Thymus (tissue), 11 donors: ENCODE data around the gene ANKIB1. TPM values are rescaled to one million over a fixed set of nuclear protein-coding genes. Genes with fewer than 3 reads are reported as not detected.
"Not testable (repeated sequence)": the region's sequence is repeated elsewhere in the genome, so short reads cannot be mapped to it uniquely, and the experiment has no call there.

Source experiments
- DNase-seq, 9 donors: peaks; one replicate each; pipeline ENCODE4 v3.0.0-alpha.2; 2013; ENCODE audit warnings: low spot score in 9 of 9, low read depth in 6 of 9, missing footprints in 1 of 9
- H3K27ac ChIP-seq, 2 donors: one replicate each; pipeline ENCODE4 v1.5.1; 2013; ENCODE audit warnings: control low read depth in 1 of 2, low read depth in 1 of 2, low read length in 1 of 2, mild to moderate bottlenecking in 1 of 2, moderate library complexity in 1 of 2
- H3K27me3 ChIP-seq, 2 donors: one replicate each; pipeline ENCODE4 v1.5.1; 2013; ENCODE audit warnings: low read length in 1 of 2; ENCODE audit not compliant: control insufficient read depth in 2 of 2, insufficient read depth in 1 of 2
- H3K36me3 ChIP-seq, 2 donors: one replicate each; pipeline ENCODE4 v1.5.1; 2013; ENCODE audit warnings: low read length in 1 of 2, mild to moderate bottlenecking in 1 of 2, moderate library complexity in 1 of 2; ENCODE audit not compliant: control insufficient read depth in 2 of 2, insufficient read depth in 2 of 2
- H3K4me1 ChIP-seq, 2 donors: one replicate each; pipeline ENCODE4 v1.5.1; 2013; ENCODE audit warnings: low read length in 2 of 2; ENCODE audit not compliant: control insufficient read depth in 2 of 2, insufficient read depth in 2 of 2
- H3K4me3 ChIP-seq, 2 donors: one replicate each; pipeline ENCODE4 v1.5.1; 2013; ENCODE audit warnings: low read length in 2 of 2, control low read depth in 1 of 2, mild to moderate bottlenecking in 1 of 2
- H3K9me3 ChIP-seq, 2 donors: one replicate each; pipeline ENCODE4 v1.5.1; 2013; ENCODE audit warnings: low read length in 1 of 2, mild to moderate bottlenecking in 1 of 2; ENCODE audit not compliant: control insufficient read depth in 2 of 2, insufficient read depth in 1 of 2
- WGBS: extraction: QIAGEN DNeasy Blood & Tissue Kit; methylation state at CpG from one replicate; pipeline ENCODE4 v1.1.7; 2013; 5-methylcytosine and 5-hydroxymethylcytosine counted together
- polyA plus RNA-seq: library from polyadenylated mRNA; stranded (reverse); fragments of 200-250 nt; gene quantifications from one replicate; pipeline ENCODE4 v1.2.3, GENCODE V29; 2013
- total RNA-seq: library from RNA; stranded (reverse); fragments of 120-200 nt; gene quantifications from one replicate; pipeline ENCODE4 v1.2.4, GENCODE V29; 2013
- donor health status: healthy.

Gene ANKIB1
- total and polyA plus RNA-seq, 2 donors, result 27.0 to 36.5 TPM

DNA sequence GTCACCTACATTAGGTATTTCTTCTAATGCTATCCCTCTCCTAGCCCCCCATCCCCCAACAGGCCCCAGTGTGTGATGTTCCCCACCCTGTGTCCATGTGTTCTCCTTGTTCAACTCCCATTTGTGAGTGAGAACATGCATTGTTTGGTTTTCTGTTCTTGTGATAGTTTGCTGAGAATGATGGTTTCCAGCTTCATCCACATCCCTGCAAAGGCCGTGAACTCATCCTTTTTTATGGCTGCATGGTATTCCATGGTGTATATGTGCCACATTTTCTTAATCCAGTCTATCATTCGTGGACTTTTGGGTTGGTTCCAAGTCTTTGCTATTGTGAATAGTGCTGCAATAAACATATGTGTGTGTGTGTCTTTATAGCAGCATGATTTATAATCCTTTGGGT, 113.4 kb downstream of the ANKIB1 start:
- not testable (repeated sequence) for DNase-seq, H3K27me3 ChIP-seq, H3K4me3 ChIP-seq, H3K9me3 ChIP-seq, H3K4me1 ChIP-seq, H3K27ac ChIP-seq
- peaks cover 4 to 22% of the 10 kb centered on the region in 2 donors for H3K36me3 ChIP-seq
- 97% methylated on average over 2 of the region's 2 CpGs for WGBS

DNA sequence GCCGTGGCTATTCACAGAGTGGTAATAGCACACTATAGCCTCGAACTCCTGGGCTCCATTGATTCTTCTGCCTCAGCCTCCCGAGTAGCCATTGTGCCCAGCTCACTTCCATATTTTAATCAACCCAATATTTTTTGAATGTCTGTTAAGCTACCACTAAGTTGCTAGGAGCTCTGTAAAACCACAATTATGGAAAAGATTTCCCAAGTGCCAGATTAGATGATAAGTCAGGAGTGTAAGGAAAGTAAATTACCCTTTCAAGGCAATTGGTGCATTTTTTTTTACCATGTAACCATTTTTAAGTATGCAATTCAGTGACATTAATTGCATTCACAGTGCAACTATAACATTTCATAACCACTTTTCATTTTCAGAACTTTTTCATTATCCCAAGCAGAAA, 114.0 kb downstream of the ANKIB1 start:
- Histone ChIP-seq H3K27me3 (no peaks in the 10 kb centered on the region), H3K36me3 (peaks cover 4 to 21% of the 10 kb centered on the region in 2 donors), H3K4me3 (no peak overlapping the region), H3K27ac (no peak overlapping the region), H3K9me3 (no peaks in the 10 kb centered on the region), H3K4me1 (no peaks in the 10 kb centered on the region)
- no peak for DNase-seq
- 97% methylated on average over 3 of the region's 3 CpGs for WGBS

DNA sequence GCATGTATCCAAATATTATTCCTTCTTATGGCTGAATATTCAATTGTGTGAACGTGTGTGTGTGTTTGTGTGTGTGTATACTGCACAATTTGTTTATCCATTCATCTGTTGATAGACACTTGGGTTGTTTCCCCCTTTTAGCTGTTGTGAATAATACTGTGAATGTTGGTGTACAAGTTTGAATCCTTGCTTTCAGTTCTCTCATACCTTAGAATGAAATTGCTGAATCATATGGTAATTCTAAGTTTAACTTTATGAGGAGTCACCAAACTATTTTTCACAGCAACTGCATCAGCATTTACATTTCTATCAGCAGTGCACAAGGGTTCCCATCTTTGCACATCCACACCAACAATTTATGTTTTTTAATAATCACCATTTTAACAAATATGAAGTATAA, 114.6 kb downstream of the ANKIB1 start:
- no peaks in the 10 kb centered on the region for H3K9me3 ChIP-seq
- no peaks in the 10 kb centered on the region for H3K27me3 ChIP-seq
- no peaks in the 10 kb centered on the region for H3K4me1 ChIP-seq
- no peak overlapping the region for H3K27ac ChIP-seq
- no peak overlapping the region for H3K4me3 ChIP-seq
- 97% methylated on average over 1 of the region's 1 CpG for WGBS
- DNase-seq, result no peak
- H3K36me3 ChIP-seq, result peaks cover 4 to 19% of the 10 kb centered on the region in 2 donors

DNA sequence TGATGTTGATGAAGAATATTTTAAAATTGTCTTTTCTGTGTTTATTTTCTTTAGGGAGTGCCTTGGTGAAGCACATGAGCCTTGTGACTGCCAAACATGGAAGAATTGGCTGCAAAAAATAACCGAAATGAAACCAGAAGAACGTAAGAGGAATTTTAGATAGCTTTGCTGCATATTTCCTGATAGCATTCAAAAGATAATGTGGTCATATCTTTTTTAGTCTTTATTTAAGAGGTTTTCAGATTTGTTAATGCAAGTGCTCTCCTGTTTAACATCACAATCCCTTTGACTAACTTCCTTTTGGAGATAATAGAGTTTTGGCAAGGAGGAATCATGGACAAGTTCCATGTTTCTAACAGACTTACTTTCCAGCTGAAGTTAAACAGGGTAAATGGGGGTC, 116.4 kb downstream of the ANKIB1 start:
- H3K4me1 ChIP-seq, result no peaks in the 10 kb centered on the region
- no peak overlapping the region for H3K4me3 ChIP-seq
- H3K27me3 ChIP-seq, result no peaks in the 10 kb centered on the region
- no peak for DNase-seq
- peaks cover 4 to 19% of the 10 kb centered on the region in 2 donors for H3K36me3 ChIP-seq
- no peaks in the 10 kb centered on the region for H3K9me3 ChIP-seq
- no peak overlapping the region for H3K27ac ChIP-seq
- WGBS, result 98% methylated on average over 2 of the region's 2 CpGs

DNA sequence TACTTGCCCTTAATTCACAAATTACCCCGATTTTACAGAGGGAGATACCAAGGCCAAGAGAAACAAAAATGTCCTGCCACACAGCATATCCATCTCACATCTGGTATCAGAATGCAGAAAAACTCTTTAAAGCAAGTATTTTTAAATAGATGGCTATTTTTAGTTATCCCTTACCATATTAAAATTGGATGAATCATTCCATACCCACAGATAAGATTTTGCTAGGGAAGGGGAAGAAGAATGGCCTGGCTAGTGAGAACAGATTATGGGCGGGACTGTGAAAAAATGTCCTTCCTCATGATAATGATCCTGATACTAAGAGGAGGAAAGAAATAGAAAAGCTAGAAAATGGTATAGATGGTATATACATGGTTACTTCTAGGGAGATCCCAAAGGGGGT, 121.0 kb downstream of the ANKIB1 start:
- DNase-seq, result no peak
- no peak overlapping the region for H3K4me3 ChIP-seq
- no peaks in the 10 kb centered on the region for H3K4me1 ChIP-seq
- H3K9me3 ChIP-seq, result no peaks in the 10 kb centered on the region
- H3K27me3 ChIP-seq, result no peaks in the 10 kb centered on the region
- H3K27ac ChIP-seq, result no peak overlapping the region
- 97% methylated on average over 2 of the region's 2 CpGs for WGBS
- peaks cover 11 to 18% of the 10 kb centered on the region in 2 donors for H3K36me3 ChIP-seq

DNA sequence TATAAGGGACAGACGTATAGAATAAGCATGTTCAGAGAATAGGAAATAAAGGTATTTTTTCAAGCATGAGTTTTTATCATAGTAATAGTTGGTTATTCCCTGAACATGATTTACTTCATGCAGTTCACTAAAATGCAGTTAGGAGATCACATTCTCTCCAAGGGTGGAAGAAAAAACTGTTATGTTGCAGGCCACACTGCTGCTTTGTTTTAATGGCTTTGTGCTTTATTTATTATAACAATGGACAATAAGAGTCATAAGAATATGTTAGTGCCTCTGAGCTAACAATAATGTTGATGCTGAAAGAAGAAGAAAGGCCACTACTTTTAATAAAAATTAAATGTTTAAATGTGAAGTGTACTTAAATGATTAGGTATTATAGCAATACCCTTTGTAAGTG, 123.0 kb downstream of the ANKIB1 start:
- 98% methylated on average over 1 of the region's 1 CpG for WGBS
- DNase-seq, result no peak
- Histone ChIP-seq H3K9me3 (no peaks in the 10 kb centered on the region), H3K27me3 (no peaks in the 10 kb centered on the region), H3K4me3 (no peak overlapping the region), H3K27ac (no peak overlapping the region), H3K36me3 (peaks cover 6 to 8% of the 10 kb centered on the region in 2 donors), H3K4me1 (no peaks in the 10 kb centered on the region)

DNA sequence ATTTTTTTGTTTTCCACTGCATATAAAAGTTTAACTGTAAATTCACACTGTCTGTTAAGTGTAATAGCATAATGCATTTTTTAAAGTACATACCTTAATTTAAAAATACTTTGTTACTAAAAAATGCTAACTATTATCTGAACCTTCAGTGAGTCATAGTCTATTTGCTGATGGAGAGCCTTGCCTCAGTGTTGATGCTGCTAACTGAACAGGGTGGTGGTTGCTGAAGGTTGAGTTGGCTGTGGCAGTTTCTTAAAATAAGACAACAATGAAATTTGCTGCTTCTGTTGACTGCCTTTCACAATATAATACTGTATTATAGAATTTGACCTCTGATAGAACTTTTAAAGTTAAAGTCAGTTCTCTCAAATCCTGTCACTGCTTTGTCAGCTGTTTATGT, 129.2 kb downstream of the ANKIB1 start:
- Histone ChIP-seq H3K36me3 (peaks cover 6 to 8% of the 10 kb centered on the region in 2 donors), H3K27me3 (no peaks in the 10 kb centered on the region), H3K4me1 (no peaks in the 10 kb centered on the region), H3K9me3 (peaks cover 0 to 4% of the 10 kb centered on the region in 2 donors), H3K4me3 (no peak overlapping the region), H3K27ac (no peak overlapping the region)
- DNase-seq, result no peak

DNA sequence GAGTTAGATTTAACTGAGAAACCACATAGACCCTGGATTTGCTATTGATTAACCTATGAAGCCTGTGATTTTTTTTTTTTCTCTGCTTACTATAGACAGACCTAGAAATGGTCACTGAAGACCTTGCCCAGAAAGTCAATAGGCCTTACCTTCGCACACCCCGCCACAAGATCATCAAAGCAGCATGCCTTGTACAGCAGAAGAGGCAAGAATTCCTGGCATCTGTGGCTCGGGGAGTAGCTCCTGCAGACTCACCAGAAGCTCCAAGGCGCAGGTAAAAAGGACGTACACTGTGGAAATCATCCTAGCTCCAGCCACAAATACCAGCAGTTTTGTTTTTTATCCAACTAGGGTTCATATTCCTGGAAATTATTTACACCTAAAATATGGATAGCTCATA, 145.3 kb downstream of the ANKIB1 start:
- no peak overlapping the region for H3K4me3 ChIP-seq
- H3K27ac ChIP-seq, result no peak overlapping the region
- DNase-seq, result no peak
- H3K4me1 ChIP-seq, result no peaks in the 10 kb centered on the region
- no peaks in the 10 kb centered on the region for H3K27me3 ChIP-seq
- H3K9me3 ChIP-seq, result no peaks in the 10 kb centered on the region
- WGBS, result 99% methylated on average over 5 of the region's 5 CpGs
- peaks cover 0 to 4% of the 10 kb centered on the region in 2 donors for H3K36me3 ChIP-seq

DNA sequence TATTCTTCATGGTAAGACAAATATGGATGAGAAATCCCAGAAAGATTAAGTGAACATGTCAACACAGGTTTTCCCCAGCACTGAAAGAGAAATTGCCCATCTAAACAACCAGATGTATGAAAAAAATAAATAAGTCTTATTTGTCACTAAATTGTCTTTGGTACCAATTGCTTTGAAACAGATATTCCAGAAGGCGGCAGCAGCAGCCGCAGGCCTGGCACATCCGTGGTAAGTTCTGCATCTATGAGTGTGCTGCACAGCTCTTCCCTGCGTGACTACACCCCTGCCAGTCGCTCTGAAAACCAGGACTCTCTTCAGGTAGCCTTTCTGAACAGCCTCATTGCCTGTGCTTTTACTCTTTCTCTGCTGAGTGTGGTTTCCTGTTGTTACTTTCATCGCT, 151.8 kb downstream of the ANKIB1 start:
- H3K4me1 ChIP-seq, result no peaks in the 10 kb centered on the region
- no peaks in the 10 kb centered on the region for H3K9me3 ChIP-seq
- no peak overlapping the region for H3K4me3 ChIP-seq
- no peaks in the 10 kb centered on the region for H3K27me3 ChIP-seq
- 98% methylated on average over 6 of the region's 6 CpGs for WGBS
- H3K27ac ChIP-seq, result no peak overlapping the region
- no peak for DNase-seq
- peaks cover 21 to 27% of the 10 kb centered on the region in 2 donors for H3K36me3 ChIP-seq

DNA sequence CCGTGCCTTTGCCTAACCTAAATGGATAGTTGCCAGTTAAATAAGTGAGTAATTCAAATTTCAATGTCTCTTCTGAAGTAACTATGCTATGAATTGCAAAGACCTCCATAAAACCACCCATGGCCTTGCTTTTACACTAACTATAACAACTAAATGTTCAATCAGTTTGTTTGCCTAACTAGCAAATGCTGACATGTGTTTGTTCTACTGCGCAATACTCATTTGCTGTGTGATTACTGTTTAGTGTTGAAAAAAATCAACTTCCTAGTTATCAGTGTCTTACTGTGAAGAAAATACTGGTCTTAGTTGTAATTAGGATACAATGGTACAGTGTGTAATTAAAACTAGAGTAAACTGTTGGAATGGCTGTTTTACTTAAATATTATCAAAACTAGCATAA, 154.2 kb downstream of the ANKIB1 start:
- no peaks in the 10 kb centered on the region for H3K9me3 ChIP-seq
- WGBS, result 98% methylated on average over 2 of the region's 2 CpGs

More for the DNA sequence above, 154.2 kb downstream of the ANKIB1 start:
- Histone ChIP-seq H3K27me3 (no peaks in the 10 kb centered on the region), H3K27ac (no peak overlapping the region), H3K4me3 (no peak overlapping the region), H3K4me1 (peaks cover 0 to 11% of the 10 kb centered on the region in 2 donors), H3K36me3 (peaks cover 21 to 27% of the 10 kb centered on the region in 2 donors)
- no peak for DNase-seq
